ENCODE measurements around the gene EFNA3. TPM values are rescaled to one million over a fixed set of nuclear protein-coding genes. Genes with fewer than 3 reads are reported as not detected.
A peak's percentile ranks its signal among the peaks of the same experiment; 100 is the strongest.
"Not testable (repeated sequence)": the region's sequence is repeated elsewhere in the genome, so short reads cannot be mapped to it uniquely, and the experiment has no call there.

The EFNA3 gene
- total RNA-seq, 1 experiment from 2014 or later, result 3.5 TPM

- H3K27ac ChIP-seq; H3K4me3 ChIP-seq; H3K27me3 ChIP-seq; DNase-seq; H3K36me3 ChIP-seq; H3K9me3 ChIP-seq (replicated peaks); H3K4me1 ChIP-seq: not testable (repeated sequence)
Measured at GRCh38 chr1:155118090-155118489, 39.5 kb downstream of the EFNA3 start.

DNA sequence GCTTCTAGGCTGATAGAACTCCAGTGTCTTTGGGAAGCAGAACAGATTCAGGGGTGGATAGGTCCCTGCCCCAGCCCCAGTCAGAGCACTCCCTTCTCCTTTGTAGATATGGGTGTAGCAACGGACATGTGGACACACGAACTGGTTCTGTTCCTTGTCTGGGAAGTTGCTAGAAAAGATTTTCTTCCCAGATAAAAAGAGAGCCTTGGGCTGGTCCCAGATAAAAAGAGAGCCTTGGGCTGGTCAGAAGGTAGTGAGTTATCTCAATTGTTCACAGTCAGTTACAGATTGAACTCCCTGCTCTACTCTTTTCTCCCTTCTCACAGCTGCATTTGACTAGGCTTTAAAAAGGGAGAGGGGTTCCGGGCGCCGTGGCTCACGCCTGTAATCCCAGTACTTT is 41.6 kb downstream of the EFNA3 start:
- H3K27me3 ChIP-seq, result 0 out of 2 replicates have a peak, but pooled peaks cover 3% of the 10 kb centered on the region
- no peak for DNase-seq
- no peak overlapping the region for H3K27ac ChIP-seq
- H3K36me3 ChIP-seq, result no peaks in the 10 kb centered on the region
- no peaks in the 10 kb centered on the region for H3K9me3 ChIP-seq (replicated peaks)
- H3K4me3 ChIP-seq, result no peak overlapping the region
- peaks cover 17% of the 10 kb centered on the region for H3K4me1 ChIP-seq

DNA sequence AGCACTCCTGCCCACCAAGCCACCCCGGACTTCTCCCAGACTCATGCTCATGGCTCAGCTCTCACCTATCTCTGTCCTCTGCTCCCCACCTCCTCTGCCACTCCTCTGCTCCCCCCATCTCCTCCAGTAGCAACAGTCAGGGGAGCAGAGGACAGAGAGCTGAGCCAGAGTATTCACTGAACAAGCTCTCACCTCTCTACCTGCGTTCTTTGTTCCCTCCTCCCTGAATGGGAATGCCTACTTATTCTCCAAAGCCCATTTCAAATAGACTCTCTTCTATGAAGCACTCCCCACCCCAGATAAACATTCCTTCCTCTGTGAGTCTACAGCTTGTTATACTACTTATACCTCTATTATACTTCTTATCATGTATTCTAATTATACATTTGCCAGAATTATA is 42.6 kb downstream of the EFNA3 start:
- H3K9me3 ChIP-seq (replicated peaks), result no peaks in the 10 kb centered on the region
- DNase-seq, result no peak
- H3K36me3 ChIP-seq, result no peaks in the 10 kb centered on the region
- 0 out of 2 replicates have a peak, but pooled peaks cover 6% of the 10 kb centered on the region for H3K27me3 ChIP-seq
- peaks cover 26% of the 10 kb centered on the region for H3K4me1 ChIP-seq
- no peak overlapping the region for H3K4me3 ChIP-seq
- no peak overlapping the region for H3K27ac ChIP-seq

GRCh38 chr1:155122308-155122707 is 43.7 kb downstream of the EFNA3 start:
- no peak for DNase-seq
- H3K27ac ChIP-seq, result no peak overlapping the region
- H3K27me3 ChIP-seq, result 0 out of 2 replicates have a peak, but pooled peaks cover 6% of the 10 kb centered on the region
- no peaks in the 10 kb centered on the region for H3K36me3 ChIP-seq
- H3K4me1 ChIP-seq, result peaks cover 33% of the 10 kb centered on the region
- no peaks in the 10 kb centered on the region for H3K9me3 ChIP-seq (replicated peaks)
- H3K4me3 ChIP-seq, result no peak overlapping the region

DNA sequence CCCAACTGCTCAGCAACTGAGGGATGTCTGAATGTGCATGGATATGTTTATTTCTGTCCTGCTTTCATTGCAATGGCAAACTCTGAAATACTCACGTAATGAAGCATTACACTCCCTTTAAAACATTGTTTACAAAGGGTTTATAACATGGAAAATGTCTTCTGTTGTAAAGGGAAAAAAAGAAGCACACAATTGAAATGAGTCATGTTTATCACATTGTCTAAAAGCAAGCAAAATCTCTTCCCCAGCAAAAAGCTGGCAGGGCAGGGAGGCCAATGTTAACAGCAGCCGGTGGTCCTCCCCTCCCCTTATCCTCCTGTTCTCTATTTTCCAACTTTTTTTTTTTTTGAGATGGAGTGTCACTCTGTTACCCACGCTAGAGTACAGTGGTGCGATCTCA is 45.2 kb downstream of the EFNA3 start:
- Histone ChIP-seq H3K27ac (no peak overlapping the region), H3K9me3 (replicated peaks) (no peaks in the 10 kb centered on the region), H3K27me3 (peaks cover 13% of the 10 kb centered on the region; the same call in 1 of the 2 replicates), H3K4me1 (peaks cover 39% of the 10 kb centered on the region), H3K36me3 (no peaks in the 10 kb centered on the region), H3K4me3 (no peak overlapping the region)
- DNase-seq, result no peak

- Histone ChIP-seq H3K27me3 (peaks cover 14% of the 10 kb centered on the region; the same call in 1 of the 2 replicates), H3K36me3 (no peaks in the 10 kb centered on the region), H3K27ac (peak overlapping the region; percentile 1; the same call in 1 of the 2 replicates), H3K9me3 (replicated peaks) (no peaks in the 10 kb centered on the region), H3K4me3 (no peak overlapping the region), H3K4me1 (peaks cover 49% of the 10 kb centered on the region)
- peak; percentile 53 to 57 for DNase-seq
Measured at GRCh38 chr1:155124503-155125463, 46.1 kb downstream of the EFNA3 start.

GRCh38 chr1:155125511-155125945 is 46.9 kb downstream of the EFNA3 start:
- H3K4me3 ChIP-seq, result peak overlapping the region; percentile 58; the same call in 1 of the 2 replicates
- no peaks in the 10 kb centered on the region for H3K9me3 ChIP-seq (replicated peaks)
- H3K27me3 ChIP-seq, result peaks cover 14% of the 10 kb centered on the region; the same call in 1 of the 2 replicates
- peaks cover 52% of the 10 kb centered on the region for H3K4me1 ChIP-seq
- DNase-seq, result no peak
- H3K27ac ChIP-seq, result no peak overlapping the region
- no peaks in the 10 kb centered on the region for H3K36me3 ChIP-seq

- peak overlapping the region; percentile 58 for H3K4me3 ChIP-seq
- peaks cover 52% of the 10 kb centered on the region for H3K4me1 ChIP-seq
- H3K27me3 ChIP-seq, result peaks cover 14% of the 10 kb centered on the region; the same call in 1 of the 2 replicates
- no peak overlapping the region for H3K27ac ChIP-seq
- DNase-seq, result peak in 1 of 2 experiments; percentile 48
- H3K36me3 ChIP-seq, result no peaks in the 10 kb centered on the region
- no peaks in the 10 kb centered on the region for H3K9me3 ChIP-seq (replicated peaks)
Measured at GRCh38 chr1:155125946-155126555, 47.4 kb downstream of the EFNA3 start.

- Histone ChIP-seq H3K4me1 (peaks cover 52% of the 10 kb centered on the region), H3K27ac (peak overlapping the region; percentile 18; the same call in 1 of the 2 replicates), H3K36me3 (no peaks in the 10 kb centered on the region), H3K27me3 (peaks cover 14% of the 10 kb centered on the region; the same call in 1 of the 2 replicates), H3K9me3 (replicated peaks) (no peaks in the 10 kb centered on the region), H3K4me3 (peak overlapping the region; percentile 58)
- DNase-seq, result peak; percentile 48 to 56
Measured at GRCh38 chr1:155126556-155127104, 48.0 kb downstream of the EFNA3 start.

- H3K27ac ChIP-seq, result peak within 1 kb of the TSS; percentile 18; the same call in 1 of the 2 replicates
- H3K9me3 ChIP-seq (replicated peaks), result no peaks in the 10 kb centered on the region
- H3K36me3 ChIP-seq, result no peaks in the 10 kb centered on the region
- peaks cover 14% of the 10 kb centered on the region; the same call in 1 of the 2 replicates for H3K27me3 ChIP-seq
- DNase-seq, result peak; percentile 44 to 57
- H3K4me3 ChIP-seq, result peak within 1 kb of the TSS; percentile 58
- peaks cover 52% of the 10 kb centered on the region for H3K4me1 ChIP-seq
Measured at GRCh38 chr1:155127105-155127966, 48.7 kb downstream of the EFNA3 start, which contains the start of gene EFNA1. Gene EFNA1, plus strand, starts transcription at chr1:155127876. Its CDS starts 102 bp downstream, at chr1:155127978.

- peaks cover 14% of the 10 kb centered on the region; the same call in 1 of the 2 replicates for H3K27me3 ChIP-seq
- no peak for DNase-seq
- H3K4me1 ChIP-seq, result peaks cover 52% of the 10 kb centered on the region
- no peak overlapping the region for H3K27ac ChIP-seq
- no peaks in the 10 kb centered on the region for H3K9me3 ChIP-seq (replicated peaks)
- H3K36me3 ChIP-seq, result no peaks in the 10 kb centered on the region
- peak overlapping the region; percentile 58 for H3K4me3 ChIP-seq
Measured at GRCh38 chr1:155127967-155128754, 49.5 kb downstream of the EFNA3 start.

DNA sequence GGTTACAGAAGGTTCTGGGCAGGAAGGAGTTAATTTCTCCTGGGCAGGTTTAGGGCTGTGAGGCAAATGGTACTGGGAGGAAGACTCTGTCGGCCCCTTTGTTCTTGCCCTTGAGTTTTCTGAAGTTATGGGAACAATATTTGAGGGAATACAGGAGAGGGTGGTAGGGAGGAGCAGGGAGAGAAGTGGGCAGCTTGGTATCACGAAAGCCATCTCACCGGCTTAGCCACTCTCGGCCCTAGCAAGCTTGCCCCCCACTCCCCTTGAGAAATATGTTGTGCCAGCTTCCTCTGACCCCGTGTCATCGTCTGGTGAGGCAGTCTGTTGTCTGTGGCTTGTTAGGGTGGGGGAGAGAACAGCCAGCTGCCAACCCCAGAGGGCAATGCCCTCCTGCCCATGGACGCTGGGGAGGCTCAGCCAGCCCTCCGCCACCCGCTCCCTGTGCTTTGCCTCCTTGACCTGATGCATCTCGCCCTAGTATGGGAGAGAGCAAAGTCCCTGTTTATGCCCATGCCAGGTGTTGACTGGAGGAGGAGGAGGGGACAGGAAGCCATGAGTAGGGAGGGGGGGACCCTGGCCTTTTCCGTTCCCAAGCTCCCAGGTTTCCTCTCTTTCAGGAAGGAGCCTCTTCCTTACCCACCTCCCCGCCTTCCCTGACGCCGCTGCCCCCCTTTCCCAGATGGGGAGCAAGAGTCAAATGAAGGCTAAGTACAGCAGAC is 50.3 kb downstream of the EFNA3 start:
- no peak overlapping the region for H3K27ac ChIP-seq
- no peaks in the 10 kb centered on the region for H3K9me3 ChIP-seq (replicated peaks)
- DNase-seq, result no peak
- no peak overlapping the region; the same call in 1 of the 2 replicates for H3K4me3 ChIP-seq
- peaks cover 49% of the 10 kb centered on the region for H3K4me1 ChIP-seq
- H3K27me3 ChIP-seq, result peaks cover 11% of the 10 kb centered on the region; the same call in 1 of the 2 replicates
- no peaks in the 10 kb centered on the region for H3K36me3 ChIP-seq
